ENCODE results near the gene BBS9.

DNA sequence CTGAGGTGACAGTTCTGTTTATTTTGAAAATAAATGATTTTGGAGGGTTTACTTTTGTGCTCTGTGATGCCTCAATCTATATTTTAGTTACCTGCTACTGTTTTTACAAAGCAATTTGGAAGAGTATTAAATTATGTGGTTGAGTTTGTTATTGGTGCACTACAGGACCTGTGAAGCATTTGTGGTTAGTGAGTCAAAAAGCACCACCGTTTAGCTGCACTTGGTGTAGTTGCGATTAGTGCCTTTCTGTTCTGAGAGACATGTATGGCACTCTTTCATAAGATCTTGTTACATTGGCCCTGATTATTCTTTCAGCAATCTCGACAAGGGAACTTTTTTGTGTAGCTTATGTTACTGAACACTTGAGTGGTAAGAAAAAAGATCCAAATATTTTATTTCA is 132.2 kb downstream of the BBS9 start:
- TF ChIP-seq, protein P1, sequence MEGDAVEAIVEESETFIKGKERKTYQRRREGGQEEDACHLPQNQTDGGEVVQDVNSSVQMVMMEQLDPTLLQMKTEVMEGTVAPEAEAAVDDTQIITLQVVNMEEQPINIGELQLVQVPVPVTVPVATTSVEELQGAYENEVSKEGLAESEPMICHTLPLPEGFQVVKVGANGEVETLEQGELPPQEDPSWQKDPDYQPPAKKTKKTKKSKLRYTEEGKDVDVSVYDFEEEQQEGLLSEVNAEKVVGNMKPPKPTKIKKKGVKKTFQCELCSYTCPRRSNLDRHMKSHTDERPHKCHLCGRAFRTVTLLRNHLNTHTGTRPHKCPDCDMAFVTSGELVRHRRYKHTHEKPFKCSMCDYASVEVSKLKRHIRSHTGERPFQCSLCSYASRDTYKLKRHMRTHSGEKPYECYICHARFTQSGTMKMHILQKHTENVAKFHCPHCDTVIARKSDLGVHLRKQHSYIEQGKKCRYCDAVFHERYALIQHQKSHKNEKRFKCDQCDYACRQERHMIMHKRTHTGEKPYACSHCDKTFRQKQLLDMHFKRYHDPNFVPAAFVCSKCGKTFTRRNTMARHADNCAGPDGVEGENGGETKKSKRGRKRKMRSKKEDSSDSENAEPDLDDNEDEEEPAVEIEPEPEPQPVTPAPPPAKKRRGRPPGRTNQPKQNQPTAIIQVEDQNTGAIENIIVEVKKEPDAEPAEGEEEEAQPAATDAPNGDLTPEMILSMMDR (IDR thresholded peaks at IDR 0.05; ENCODE audit: extremely low read depth in 1 of 2, insufficient read depth in 1 of 2, low read depth in 1 of 2, low read length in 2 of 2): no peak
- TF ChIP-seq MYC (IDR thresholded peaks at IDR 0.05; ENCODE audit: low read depth, low read length) (no peak), POLR2A (IDR thresholded peaks at IDR 0.05; ENCODE audit: low read depth, low read length) (no peak), JUN (IDR thresholded peaks at IDR 0.05; ENCODE audit: borderline replicate concordance, insufficient read depth, insufficient read length, low read depth) (no peak), EZH2 (IDR thresholded peaks at IDR 0.05; ENCODE audit: borderline replicate concordance, low read depth, low read length, severe bottlenecking) (no peak)
- TF ChIP-seq, protein P2, sequence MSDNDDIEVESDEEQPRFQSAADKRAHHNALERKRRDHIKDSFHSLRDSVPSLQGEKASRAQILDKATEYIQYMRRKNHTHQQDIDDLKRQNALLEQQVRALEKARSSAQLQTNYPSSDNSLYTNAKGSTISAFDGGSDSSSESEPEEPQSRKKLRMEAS (IDR thresholded peaks at IDR 0.05; ENCODE audit: insufficient read depth, insufficient read length): no peak

All from endothelial cell of umbilical vein (primary cell).